ENCODE measurements around the gene LPIN2. TPM values are rescaled to one million over a fixed set of nuclear protein-coding genes. Genes with fewer than 3 reads are reported as not detected.

Gene LPIN2
- total RNA-seq, 1 experiment from 2014 or later: 15.7 TPM

- CTCF ChIA-PET: interaction anchor here (0.5 to 2.0 kb wide), 14 partner anchors 10 to 262 kb away, joined by 3 to 23 read pairs (median 4); partner anchors contain the start of gene MYL12A
- TF ChIP-seq, protein P1, sequence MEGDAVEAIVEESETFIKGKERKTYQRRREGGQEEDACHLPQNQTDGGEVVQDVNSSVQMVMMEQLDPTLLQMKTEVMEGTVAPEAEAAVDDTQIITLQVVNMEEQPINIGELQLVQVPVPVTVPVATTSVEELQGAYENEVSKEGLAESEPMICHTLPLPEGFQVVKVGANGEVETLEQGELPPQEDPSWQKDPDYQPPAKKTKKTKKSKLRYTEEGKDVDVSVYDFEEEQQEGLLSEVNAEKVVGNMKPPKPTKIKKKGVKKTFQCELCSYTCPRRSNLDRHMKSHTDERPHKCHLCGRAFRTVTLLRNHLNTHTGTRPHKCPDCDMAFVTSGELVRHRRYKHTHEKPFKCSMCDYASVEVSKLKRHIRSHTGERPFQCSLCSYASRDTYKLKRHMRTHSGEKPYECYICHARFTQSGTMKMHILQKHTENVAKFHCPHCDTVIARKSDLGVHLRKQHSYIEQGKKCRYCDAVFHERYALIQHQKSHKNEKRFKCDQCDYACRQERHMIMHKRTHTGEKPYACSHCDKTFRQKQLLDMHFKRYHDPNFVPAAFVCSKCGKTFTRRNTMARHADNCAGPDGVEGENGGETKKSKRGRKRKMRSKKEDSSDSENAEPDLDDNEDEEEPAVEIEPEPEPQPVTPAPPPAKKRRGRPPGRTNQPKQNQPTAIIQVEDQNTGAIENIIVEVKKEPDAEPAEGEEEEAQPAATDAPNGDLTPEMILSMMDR (IDR thresholded peaks at IDR 0.05; ENCODE audit: unreplicated experiment): no peak
Measured at GRCh38 chr18:2984703-2985261, 28.2 kb downstream of the LPIN2 start.

DNA sequence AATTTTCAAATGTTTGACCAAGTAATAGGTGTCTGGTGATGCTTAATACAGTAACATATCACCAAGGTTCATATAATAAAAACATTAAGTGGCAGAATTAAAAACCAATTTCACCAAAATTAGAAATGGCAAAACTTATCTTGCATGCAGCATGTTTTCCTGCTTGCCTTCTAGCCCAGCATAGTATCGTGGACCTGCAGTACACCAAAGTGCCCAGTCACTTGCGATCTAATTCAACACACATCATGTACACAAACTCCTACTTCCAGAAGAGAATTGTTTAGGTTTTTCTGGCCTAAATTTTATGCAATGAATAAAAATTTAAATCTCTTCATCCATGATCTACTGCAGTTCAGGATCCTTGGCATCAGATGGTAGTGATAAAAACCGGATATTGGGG lies 28.9 kb downstream of the LPIN2 start:
- CTCF ChIA-PET: interaction anchor here (1.4 kb wide), 1 partner anchor 262 kb away, joined by 3 read pairs; no protein-coding TSS in a partner anchor
- TF ChIP-seq, protein P1 (IDR thresholded peaks at IDR 0.05; ENCODE audit: unreplicated experiment): no peak
- H3K36me3 Mint-ChIP-seq (ENCODE audit: insufficient read depth, unreplicated experiment): peaks cover 4% of the 10 kb centered on the region
- peak overlapping the region; percentile 11 for H3K4me3 Mint-ChIP-seq (ENCODE audit: low read depth, unreplicated experiment)
- H3K27me3 Mint-ChIP-seq (ENCODE audit: unreplicated experiment): no peaks in the 10 kb centered on the region
- peaks cover 63% of the 10 kb centered on the region for H3K4me1 Mint-ChIP-seq (ENCODE audit: low read depth, unreplicated experiment)
- no peak for DNase-seq
- H3K27ac Mint-ChIP-seq (ENCODE audit: unreplicated experiment): peak overlapping the region; percentile 72
- H3K9me3 Mint-ChIP-seq (ENCODE audit: low read depth, unreplicated experiment): no peaks in the 10 kb centered on the region
- TSS peak; percentile 25 for BruUV-seq (replicated peaks)
- intact Hi-C loops (cut with micrococcal nuclease; ENCODE audit: unreplicated experiment): loop anchor here (2.0 to 10.0 kb wide), 2 partner anchors 45 to 229 kb away; no protein-coding TSS in a partner anchor

More at GRCh38 chr18:2984703-2985261, 28.2 kb downstream of the LPIN2 start:
- H3K27ac Mint-ChIP-seq (ENCODE audit: unreplicated experiment): peak overlapping the region; percentile 72
- intact Hi-C loops (cut with micrococcal nuclease; ENCODE audit: unreplicated experiment): loop anchor here (2.0 to 10.0 kb wide), 2 partner anchors 46 to 230 kb away; no protein-coding TSS in a partner anchor
- peak overlapping the region; percentile 11 for H3K4me3 Mint-ChIP-seq (ENCODE audit: low read depth, unreplicated experiment)
- BruUV-seq (replicated peaks): no TSS peak
- peaks cover 56% of the 10 kb centered on the region for H3K4me1 Mint-ChIP-seq (ENCODE audit: low read depth, unreplicated experiment)
- H3K27me3 Mint-ChIP-seq (ENCODE audit: unreplicated experiment): no peaks in the 10 kb centered on the region
- DNase-seq: peak; percentile 74
- no peaks in the 10 kb centered on the region for H3K9me3 Mint-ChIP-seq (ENCODE audit: low read depth, unreplicated experiment)
- peaks cover 4% of the 10 kb centered on the region for H3K36me3 Mint-ChIP-seq (ENCODE audit: insufficient read depth, unreplicated experiment)

- Mint-ChIP-seq H3K27ac (ENCODE audit: unreplicated experiment) (peak overlapping the region; percentile 92), H3K4me1 (ENCODE audit: low read depth, unreplicated experiment) (peaks cover 71% of the 10 kb centered on the region), H3K9me3 (ENCODE audit: low read depth, unreplicated experiment) (peaks cover under 1% of the 10 kb centered on the region), H3K4me3 (ENCODE audit: low read depth, unreplicated experiment) (no peak overlapping the region), H3K36me3 (ENCODE audit: insufficient read depth, unreplicated experiment) (peaks cover 7% of the 10 kb centered on the region), H3K27me3 (ENCODE audit: unreplicated experiment) (no peaks in the 10 kb centered on the region)
- intact Hi-C loops (cut with micrococcal nuclease; ENCODE audit: unreplicated experiment): loop anchor here (10.0 kb wide), 1 partner anchor 228 kb away; no protein-coding TSS in a partner anchor
- CTCF ChIA-PET: interaction anchor here (1.2 to 1.7 kb wide), 3 partner anchors 35 to 263 kb away, joined by 3 to 5 read pairs (median 3); no protein-coding TSS in a partner anchor
- TF ChIP-seq, protein P1 (IDR thresholded peaks at IDR 0.05; ENCODE audit: unreplicated experiment): no peak
- no peak for DNase-seq
- no TSS peak for BruUV-seq (replicated peaks)
Measured at GRCh38 chr18:2983296-2983695, 29.6 kb downstream of the LPIN2 start.

DNA sequence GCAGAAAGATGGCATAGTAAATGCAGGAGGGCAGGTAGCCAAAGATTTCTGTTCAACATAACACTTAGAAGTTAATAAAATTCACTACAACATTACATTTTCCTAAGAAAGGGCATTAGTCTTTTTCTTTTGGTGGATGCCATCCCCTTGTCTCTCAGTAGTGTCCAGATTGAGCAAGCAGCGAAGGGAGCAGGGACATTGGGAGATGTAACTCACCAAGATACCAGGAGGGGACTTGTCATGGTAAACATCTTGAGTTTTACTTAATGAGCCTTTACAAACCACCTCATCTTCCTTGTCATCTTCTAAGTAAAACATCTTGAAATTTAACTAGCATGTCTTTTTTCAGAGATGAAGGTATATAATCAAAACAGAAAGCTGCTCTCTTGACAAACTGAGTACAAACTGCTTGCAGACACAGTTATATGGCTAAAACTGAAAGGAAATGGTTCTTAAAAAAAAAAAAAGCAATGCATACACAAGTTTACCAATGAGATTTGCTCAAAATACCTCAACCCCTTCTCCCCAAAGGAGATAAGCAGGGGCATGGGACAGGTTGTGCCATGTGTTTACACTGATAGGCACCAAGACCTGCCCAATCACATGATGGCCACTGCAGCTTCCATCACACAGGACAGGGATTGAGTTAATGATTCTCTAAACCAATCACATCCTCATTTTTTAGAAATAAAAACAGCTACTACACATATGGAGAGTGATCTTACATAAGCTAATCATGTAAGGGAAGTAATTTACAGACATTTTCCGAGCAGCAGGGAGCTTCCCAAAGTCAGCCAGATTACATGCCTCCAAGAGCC lies 30.3 kb downstream of the LPIN2 start:
- intact Hi-C loops (cut with micrococcal nuclease; ENCODE audit: unreplicated experiment): loop anchor here (10.0 kb wide), 1 partner anchor 228 kb away; no protein-coding TSS in a partner anchor
- TF ChIP-seq, protein P1 (IDR thresholded peaks at IDR 0.05; ENCODE audit: unreplicated experiment): no peak
- peaks cover 2% of the 10 kb centered on the region for H3K9me3 Mint-ChIP-seq (ENCODE audit: low read depth, unreplicated experiment)
- CTCF ChIA-PET: interaction anchor here (1.2 to 1.7 kb wide), 3 partner anchors 35 to 263 kb away, joined by 3 to 5 read pairs (median 3); no protein-coding TSS in a partner anchor
- no peak for DNase-seq
- no TSS peak for BruUV-seq (replicated peaks)
- peak overlapping the region; percentile 92 for H3K27ac Mint-ChIP-seq (ENCODE audit: unreplicated experiment)
- H3K27me3 Mint-ChIP-seq (ENCODE audit: unreplicated experiment): no peaks in the 10 kb centered on the region
- peaks cover 9% of the 10 kb centered on the region for H3K36me3 Mint-ChIP-seq (ENCODE audit: insufficient read depth, unreplicated experiment)
- peaks cover 77% of the 10 kb centered on the region for H3K4me1 Mint-ChIP-seq (ENCODE audit: low read depth, unreplicated experiment)
- H3K4me3 Mint-ChIP-seq (ENCODE audit: low read depth, unreplicated experiment): peak overlapping the region; percentile 22
